ENCODE results near the gene QRICH2.

GRCh38 chr17:76261421-76262215, 46.5 kb downstream of the QRICH2 start:
- TF ChIP-seq, protein P1, sequence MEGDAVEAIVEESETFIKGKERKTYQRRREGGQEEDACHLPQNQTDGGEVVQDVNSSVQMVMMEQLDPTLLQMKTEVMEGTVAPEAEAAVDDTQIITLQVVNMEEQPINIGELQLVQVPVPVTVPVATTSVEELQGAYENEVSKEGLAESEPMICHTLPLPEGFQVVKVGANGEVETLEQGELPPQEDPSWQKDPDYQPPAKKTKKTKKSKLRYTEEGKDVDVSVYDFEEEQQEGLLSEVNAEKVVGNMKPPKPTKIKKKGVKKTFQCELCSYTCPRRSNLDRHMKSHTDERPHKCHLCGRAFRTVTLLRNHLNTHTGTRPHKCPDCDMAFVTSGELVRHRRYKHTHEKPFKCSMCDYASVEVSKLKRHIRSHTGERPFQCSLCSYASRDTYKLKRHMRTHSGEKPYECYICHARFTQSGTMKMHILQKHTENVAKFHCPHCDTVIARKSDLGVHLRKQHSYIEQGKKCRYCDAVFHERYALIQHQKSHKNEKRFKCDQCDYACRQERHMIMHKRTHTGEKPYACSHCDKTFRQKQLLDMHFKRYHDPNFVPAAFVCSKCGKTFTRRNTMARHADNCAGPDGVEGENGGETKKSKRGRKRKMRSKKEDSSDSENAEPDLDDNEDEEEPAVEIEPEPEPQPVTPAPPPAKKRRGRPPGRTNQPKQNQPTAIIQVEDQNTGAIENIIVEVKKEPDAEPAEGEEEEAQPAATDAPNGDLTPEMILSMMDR (IDR thresholded peaks at IDR 0.05; ENCODE audit: low read depth, low read length, missing input control): no peak
- TF ChIP-seq RAD21 (IDR thresholded peaks at IDR 0.05) (no peak), JUND (IDR thresholded peaks at IDR 0.05) (no peak), TAF1 (conservative IDR thresholded peaks at IDR 0.05) (no peak), YY1 (IDR thresholded peaks at IDR 0.05) (no peak), SP1 (IDR thresholded peaks at IDR 0.05) (no peak), RXRA (IDR thresholded peaks at IDR 0.05) (no peak), GABPA (IDR thresholded peaks at IDR 0.05 in 1 of 2, conservative IDR thresholded peaks at IDR 0.05 in 1 of 2) (no peak)

Data from liver (tissue), 3 donors.